ENCODE data around the gene INIP.

DNA sequence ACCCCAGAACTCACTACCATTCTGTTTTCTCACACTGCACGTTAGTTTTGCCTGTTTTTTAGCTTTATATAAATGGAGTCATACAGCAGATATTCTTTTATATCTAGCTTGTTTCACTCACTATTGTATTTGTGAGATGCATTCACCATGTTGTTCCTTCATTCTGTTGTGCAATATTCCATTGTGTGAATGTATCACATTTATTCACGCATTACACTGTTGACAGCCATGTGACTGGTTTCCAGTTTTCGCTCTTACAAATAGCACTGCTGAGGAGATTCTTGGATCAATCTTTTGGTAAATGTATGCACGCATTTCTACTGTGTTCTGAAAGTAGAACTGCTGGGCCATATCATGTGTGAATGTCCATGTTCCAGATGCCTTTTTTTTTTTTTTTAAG, 26.3 kb upstream of the INIP start:
- TF ChIP-seq, protein P1, sequence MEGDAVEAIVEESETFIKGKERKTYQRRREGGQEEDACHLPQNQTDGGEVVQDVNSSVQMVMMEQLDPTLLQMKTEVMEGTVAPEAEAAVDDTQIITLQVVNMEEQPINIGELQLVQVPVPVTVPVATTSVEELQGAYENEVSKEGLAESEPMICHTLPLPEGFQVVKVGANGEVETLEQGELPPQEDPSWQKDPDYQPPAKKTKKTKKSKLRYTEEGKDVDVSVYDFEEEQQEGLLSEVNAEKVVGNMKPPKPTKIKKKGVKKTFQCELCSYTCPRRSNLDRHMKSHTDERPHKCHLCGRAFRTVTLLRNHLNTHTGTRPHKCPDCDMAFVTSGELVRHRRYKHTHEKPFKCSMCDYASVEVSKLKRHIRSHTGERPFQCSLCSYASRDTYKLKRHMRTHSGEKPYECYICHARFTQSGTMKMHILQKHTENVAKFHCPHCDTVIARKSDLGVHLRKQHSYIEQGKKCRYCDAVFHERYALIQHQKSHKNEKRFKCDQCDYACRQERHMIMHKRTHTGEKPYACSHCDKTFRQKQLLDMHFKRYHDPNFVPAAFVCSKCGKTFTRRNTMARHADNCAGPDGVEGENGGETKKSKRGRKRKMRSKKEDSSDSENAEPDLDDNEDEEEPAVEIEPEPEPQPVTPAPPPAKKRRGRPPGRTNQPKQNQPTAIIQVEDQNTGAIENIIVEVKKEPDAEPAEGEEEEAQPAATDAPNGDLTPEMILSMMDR (IDR thresholded peaks at IDR 0.05; ENCODE audit: borderline replicate concordance, extremely low read depth, low read length, poor library complexity, severe bottlenecking): no peak
- no peak for TF ChIP-seq EZH2 (IDR thresholded peaks at IDR 0.05; ENCODE audit: borderline replicate concordance, low read depth, low read length, severe bottlenecking)

Measured in DND-41 (cell line).